ENCODE data around the gene SKOR1.

The SKOR1 gene

DNA sequence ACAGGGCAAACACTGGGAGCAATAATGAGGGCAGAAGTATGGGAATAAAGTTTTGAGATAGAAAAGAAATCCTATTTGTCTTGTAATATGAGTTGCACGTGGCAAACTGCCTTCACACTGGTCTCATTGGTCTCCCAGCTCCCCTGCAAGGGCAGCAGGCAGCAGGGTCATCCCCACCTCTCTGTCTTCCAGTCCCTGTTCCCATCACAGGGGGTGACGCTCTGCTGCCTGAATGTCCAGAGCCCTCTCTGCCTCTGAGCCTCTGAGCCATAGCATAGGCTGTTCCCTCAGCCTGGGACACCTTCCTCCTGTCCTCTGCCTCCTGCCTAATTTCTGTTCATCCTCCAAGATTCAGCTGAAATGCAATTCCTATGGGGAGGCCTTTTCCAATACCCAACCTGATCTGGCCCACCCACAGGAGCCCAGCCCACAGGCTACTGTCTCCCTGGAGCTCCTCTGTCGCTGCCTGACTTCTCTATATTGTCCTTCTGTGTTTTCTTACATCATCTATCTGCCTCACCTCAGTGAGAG is 12.1 kb upstream of the SKOR1 start:
- H3K4me3 ChIP-seq (replicated peaks; ENCODE audit: insufficient read depth, low read length), result no peak overlapping the region
- no peak overlapping the region for H3K27ac ChIP-seq (replicated peaks)
- no peak for DNase-seq (ENCODE audit: low read depth in 1 of 2, low spot score in 1 of 2)
- H3K27me3 ChIP-seq (ENCODE audit: insufficient read depth, poor library complexity, severe bottlenecking), result no peaks in the 10 kb centered on the region
- TF ChIP-seq, protein P1, sequence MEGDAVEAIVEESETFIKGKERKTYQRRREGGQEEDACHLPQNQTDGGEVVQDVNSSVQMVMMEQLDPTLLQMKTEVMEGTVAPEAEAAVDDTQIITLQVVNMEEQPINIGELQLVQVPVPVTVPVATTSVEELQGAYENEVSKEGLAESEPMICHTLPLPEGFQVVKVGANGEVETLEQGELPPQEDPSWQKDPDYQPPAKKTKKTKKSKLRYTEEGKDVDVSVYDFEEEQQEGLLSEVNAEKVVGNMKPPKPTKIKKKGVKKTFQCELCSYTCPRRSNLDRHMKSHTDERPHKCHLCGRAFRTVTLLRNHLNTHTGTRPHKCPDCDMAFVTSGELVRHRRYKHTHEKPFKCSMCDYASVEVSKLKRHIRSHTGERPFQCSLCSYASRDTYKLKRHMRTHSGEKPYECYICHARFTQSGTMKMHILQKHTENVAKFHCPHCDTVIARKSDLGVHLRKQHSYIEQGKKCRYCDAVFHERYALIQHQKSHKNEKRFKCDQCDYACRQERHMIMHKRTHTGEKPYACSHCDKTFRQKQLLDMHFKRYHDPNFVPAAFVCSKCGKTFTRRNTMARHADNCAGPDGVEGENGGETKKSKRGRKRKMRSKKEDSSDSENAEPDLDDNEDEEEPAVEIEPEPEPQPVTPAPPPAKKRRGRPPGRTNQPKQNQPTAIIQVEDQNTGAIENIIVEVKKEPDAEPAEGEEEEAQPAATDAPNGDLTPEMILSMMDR (IDR thresholded peaks at IDR 0.05; ENCODE audit: insufficient read depth, low read length), result no peak
- TF ChIP-seq SPI1 (IDR thresholded peaks at IDR 0.05; ENCODE audit: borderline replicate concordance, low read depth), result no peak
- TF ChIP-seq, protein P2, sequence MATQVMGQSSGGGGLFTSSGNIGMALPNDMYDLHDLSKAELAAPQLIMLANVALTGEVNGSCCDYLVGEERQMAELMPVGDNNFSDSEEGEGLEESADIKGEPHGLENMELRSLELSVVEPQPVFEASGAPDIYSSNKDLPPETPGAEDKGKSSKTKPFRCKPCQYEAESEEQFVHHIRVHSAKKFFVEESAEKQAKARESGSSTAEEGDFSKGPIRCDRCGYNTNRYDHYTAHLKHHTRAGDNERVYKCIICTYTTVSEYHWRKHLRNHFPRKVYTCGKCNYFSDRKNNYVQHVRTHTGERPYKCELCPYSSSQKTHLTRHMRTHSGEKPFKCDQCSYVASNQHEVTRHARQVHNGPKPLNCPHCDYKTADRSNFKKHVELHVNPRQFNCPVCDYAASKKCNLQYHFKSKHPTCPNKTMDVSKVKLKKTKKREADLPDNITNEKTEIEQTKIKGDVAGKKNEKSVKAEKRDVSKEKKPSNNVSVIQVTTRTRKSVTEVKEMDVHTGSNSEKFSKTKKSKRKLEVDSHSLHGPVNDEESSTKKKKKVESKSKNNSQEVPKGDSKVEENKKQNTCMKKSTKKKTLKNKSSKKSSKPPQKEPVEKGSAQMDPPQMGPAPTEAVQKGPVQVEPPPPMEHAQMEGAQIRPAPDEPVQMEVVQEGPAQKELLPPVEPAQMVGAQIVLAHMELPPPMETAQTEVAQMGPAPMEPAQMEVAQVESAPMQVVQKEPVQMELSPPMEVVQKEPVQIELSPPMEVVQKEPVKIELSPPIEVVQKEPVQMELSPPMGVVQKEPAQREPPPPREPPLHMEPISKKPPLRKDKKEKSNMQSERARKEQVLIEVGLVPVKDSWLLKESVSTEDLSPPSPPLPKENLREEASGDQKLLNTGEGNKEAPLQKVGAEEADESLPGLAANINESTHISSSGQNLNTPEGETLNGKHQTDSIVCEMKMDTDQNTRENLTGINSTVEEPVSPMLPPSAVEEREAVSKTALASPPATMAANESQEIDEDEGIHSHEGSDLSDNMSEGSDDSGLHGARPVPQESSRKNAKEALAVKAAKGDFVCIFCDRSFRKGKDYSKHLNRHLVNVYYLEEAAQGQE (IDR thresholded peaks at IDR 0.05; ENCODE audit: insufficient replicate concordance, low read depth), result no peak
- TF ChIP-seq POLR2AphosphoS5 (IDR thresholded peaks at IDR 0.05; ENCODE audit: low read depth), result no peak
- no peak for TF ChIP-seq GABPA (IDR thresholded peaks at IDR 0.05; ENCODE audit: low read depth)

DNA sequence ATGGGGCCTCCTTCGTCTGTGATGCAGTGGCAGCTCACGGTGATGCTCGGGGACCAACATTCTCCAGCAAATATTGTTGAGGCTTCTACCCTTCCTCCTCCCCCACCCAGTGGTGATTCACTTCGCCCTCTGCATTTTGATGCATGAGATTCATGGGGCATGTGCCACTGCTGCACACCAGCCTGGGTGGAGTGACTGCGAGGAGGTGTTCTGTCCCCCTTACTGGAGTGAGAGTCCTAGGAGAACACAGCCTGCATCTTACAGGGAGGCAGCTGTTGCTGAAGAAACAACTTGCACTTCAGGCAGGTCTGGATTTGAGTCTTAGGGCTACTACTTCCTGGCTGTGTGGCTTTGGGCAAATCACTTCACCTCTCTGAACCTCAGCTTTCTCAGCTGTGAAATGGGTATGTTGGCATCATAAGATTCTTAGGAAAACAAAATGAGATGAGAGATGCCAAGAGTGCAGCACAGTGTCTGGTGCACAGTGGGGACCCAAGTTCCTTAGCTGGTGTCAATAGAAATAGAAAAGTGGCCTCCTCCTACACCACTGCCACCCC is 10.2 kb upstream of the SKOR1 start:
- H3K27ac ChIP-seq (replicated peaks), result no peak overlapping the region
- no peak overlapping the region for H3K4me3 ChIP-seq (replicated peaks; ENCODE audit: insufficient read depth, low read length)
- TF ChIP-seq, protein P1 (IDR thresholded peaks at IDR 0.05; ENCODE audit: insufficient read depth, low read length), result no peak
- TF ChIP-seq POLR2AphosphoS5 (IDR thresholded peaks at IDR 0.05; ENCODE audit: low read depth), result no peak
- no peak for TF ChIP-seq GABPA (IDR thresholded peaks at IDR 0.05; ENCODE audit: low read depth)
- TF ChIP-seq, protein P2 (IDR thresholded peaks at IDR 0.05; ENCODE audit: insufficient replicate concordance, low read depth), result no peak
- no peak for TF ChIP-seq SPI1 (IDR thresholded peaks at IDR 0.05; ENCODE audit: borderline replicate concordance, low read depth)
- H3K27me3 ChIP-seq (ENCODE audit: insufficient read depth, poor library complexity, severe bottlenecking), result peaks cover 6% of the 10 kb centered on the region
- DNase-seq (ENCODE audit: low read depth in 1 of 2, low spot score in 1 of 2), result no peak

GRCh38 chr15:67816668-67817067 is 8.6 kb upstream of the SKOR1 start:
- peaks cover 22% of the 10 kb centered on the region for H3K27me3 ChIP-seq (ENCODE audit: insufficient read depth, poor library complexity, severe bottlenecking)
- H3K4me3 ChIP-seq (replicated peaks; ENCODE audit: insufficient read depth, low read length), result no peak overlapping the region
- TF ChIP-seq POLR2AphosphoS5 (IDR thresholded peaks at IDR 0.05; ENCODE audit: low read depth) (no peak), GABPA (IDR thresholded peaks at IDR 0.05; ENCODE audit: low read depth) (no peak), SPI1 (IDR thresholded peaks at IDR 0.05; ENCODE audit: borderline replicate concordance, low read depth) (no peak)
- TF ChIP-seq, protein P1 (IDR thresholded peaks at IDR 0.05; ENCODE audit: insufficient read depth, low read length), result no peak
- TF ChIP-seq, protein P2 (IDR thresholded peaks at IDR 0.05; ENCODE audit: insufficient replicate concordance, low read depth), result no peak
- DNase-seq (ENCODE audit: low read depth in 1 of 2, low spot score in 1 of 2), result no peak
- no peak overlapping the region for H3K27ac ChIP-seq (replicated peaks)
